Activated T-cell treated with anti-CD3 and anti-CD28 coated beads, Interleukin-2, amount 50 U/mL, for 4 hours (primary cell): ENCODE measurements around the gene SF3B6. TPM values are rescaled to one million over a fixed set of nuclear protein-coding genes. Genes with fewer than 3 reads are reported as not detected.

ENCODE experiments used
- ATAC-seq, 2 donors: fragments of 200-7000 bp; cut with Tn5 transposase; one replicate each; pipeline ENCODE4 v1.10.0; 2021
- DNase-seq: peaks from one replicate; pipeline ENCODE4 v3.0.0-alpha.2; 2020
- H3K27me3 Mint-ChIP-seq: one replicate; pipeline ENCODE4 v1.8.0; 2021; ENCODE audit warnings: low read depth, mixed read lengths
- H3K36me3 Mint-ChIP-seq: one replicate; pipeline ENCODE4 v1.8.0; 2022; ENCODE audit warnings: mixed read lengths; ENCODE audit not compliant: insufficient read depth
- H3K4me1 Mint-ChIP-seq: one replicate; pipeline ENCODE4 v1.8.0; 2021; ENCODE audit warnings: low read depth, mixed read lengths
- H3K4me3 Mint-ChIP-seq: one replicate; pipeline ENCODE4 v1.8.0; 2021; ENCODE audit warnings: mild to moderate bottlenecking, moderate library complexity, mixed read lengths
- H3K9me3 Mint-ChIP-seq: one replicate; pipeline ENCODE4 v1.8.0; 2021; ENCODE audit warnings: mixed read lengths
- total RNA-seq, 3 donors: library from RNA; stranded (reverse); gene quantifications; one replicate each; pipeline ENCODE4 v1.2.1, GENCODE V29; 2021

SF3B6 gene
- total RNA-seq, 3 donors from 2014 or later: 146 to 159 (median 147) TPM

DNA sequence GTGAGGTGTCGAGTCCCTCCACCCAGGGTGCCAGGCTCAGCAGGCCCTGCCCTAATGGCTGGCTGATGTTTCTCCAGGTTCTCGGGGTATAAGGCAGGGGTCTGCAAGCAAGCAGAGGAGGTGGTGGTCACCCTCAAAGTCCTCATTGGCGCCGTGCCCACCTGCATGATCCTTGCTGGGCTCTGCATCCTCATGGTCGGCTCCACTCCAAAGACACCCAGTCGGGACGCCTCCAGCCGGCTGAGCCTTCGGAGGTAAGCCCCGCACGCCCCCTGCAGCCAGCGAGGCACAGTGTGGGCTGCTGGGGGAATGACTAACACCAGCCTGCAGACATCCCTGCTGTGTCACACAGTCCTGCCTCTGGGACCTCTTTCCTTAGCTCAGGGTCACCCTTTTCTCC is 52.1 kb downstream of the SF3B6 start:
- peaks cover 30% of the 10 kb centered on the region for H3K36me3 Mint-ChIP-seq

DNA sequence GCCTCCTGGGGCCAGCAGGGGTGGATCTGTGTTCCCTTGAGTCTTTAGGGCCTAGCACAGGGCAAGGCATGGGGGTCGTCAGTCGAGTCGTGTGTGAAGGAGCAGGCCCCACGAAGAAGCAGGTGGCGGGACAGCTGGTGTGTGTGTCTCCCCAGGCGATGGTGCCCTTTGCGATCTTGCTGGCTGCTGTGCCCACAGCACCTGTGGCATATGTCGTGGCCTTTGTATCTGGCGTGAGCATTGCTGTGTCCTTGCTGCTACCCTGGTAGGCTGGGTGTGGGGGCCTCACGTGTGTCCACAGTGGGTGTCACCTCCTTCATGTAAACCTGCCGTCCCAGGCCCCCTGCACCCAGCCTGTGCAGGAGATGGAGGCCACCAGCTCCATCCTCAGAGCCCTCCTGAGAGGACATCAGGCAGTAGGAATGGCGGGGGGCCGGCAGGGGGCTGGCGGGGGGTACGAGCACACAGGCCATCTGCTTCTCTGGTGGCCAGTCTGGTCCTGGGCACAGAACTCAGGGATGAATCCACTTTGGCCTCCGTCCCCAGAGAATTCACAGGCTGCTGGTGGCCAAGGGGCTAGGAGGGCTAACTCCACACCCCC is 53.1 kb downstream of the SF3B6 start:
- Mint-ChIP-seq H3K4me1 (no peaks in the 10 kb centered on the region), H3K36me3 (peaks cover 24% of the 10 kb centered on the region), H3K4me3 (no peak overlapping the region), H3K9me3 (no peaks in the 10 kb centered on the region), H3K27me3 (no peaks in the 10 kb centered on the region)
- ATAC-seq (no peak), DNase-seq (no peak)

More for the DNA sequence above, 52.1 kb downstream of the SF3B6 start:
- Mint-ChIP-seq H3K9me3 (no peaks in the 10 kb centered on the region), H3K4me1 (no peaks in the 10 kb centered on the region), H3K27me3 (no peaks in the 10 kb centered on the region), H3K4me3 (no peak overlapping the region)
- no peak for ATAC-seq
- no peak for DNase-seq

GRCh38 chr2:24022324-24022974 is 53.7 kb downstream of the SF3B6 start:
- ATAC-seq (no peak), DNase-seq (no peak)
- no peaks in the 10 kb centered on the region for H3K27me3 Mint-ChIP-seq
- no peak overlapping the region for H3K4me3 Mint-ChIP-seq
- H3K36me3 Mint-ChIP-seq: peaks cover 22% of the 10 kb centered on the region
- no peaks in the 10 kb centered on the region for H3K9me3 Mint-ChIP-seq
- no peaks in the 10 kb centered on the region for H3K4me1 Mint-ChIP-seq

- no peak overlapping the region for H3K4me3 Mint-ChIP-seq
- ATAC-seq (peak; percentile 46), DNase-seq (no peak)
- H3K9me3 Mint-ChIP-seq: no peaks in the 10 kb centered on the region
- H3K27me3 Mint-ChIP-seq: no peaks in the 10 kb centered on the region
- H3K36me3 Mint-ChIP-seq: peaks cover 16% of the 10 kb centered on the region
- H3K4me1 Mint-ChIP-seq: no peaks in the 10 kb centered on the region
These were observed 54.8 kb downstream of the SF3B6 start for GRCh38 chr2:24021122-24021998.

DNA sequence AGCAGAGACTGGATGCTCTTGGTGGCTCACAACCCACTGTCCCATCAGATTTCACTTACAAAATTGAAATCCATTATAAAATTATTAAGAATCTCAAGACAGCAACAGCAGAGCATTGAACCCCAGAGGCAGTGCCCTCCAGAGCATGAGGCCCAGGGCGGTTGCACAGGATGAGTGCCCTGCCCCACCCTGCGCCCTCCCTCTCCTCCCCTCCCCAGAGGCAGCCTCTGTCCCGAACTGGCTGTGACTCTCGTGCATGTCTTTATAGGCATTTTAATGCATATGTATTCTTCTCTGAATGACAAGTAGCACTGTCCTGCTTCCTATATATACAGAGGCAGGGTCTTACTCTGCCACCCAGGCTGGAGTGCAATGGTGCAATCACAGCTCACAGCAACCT is 55.9 kb downstream of the SF3B6 start:
- DNase-seq (no peak), ATAC-seq (no peak)
- Mint-ChIP-seq H3K9me3 (no peaks in the 10 kb centered on the region), H3K4me3 (no peak overlapping the region), H3K36me3 (peaks cover 11% of the 10 kb centered on the region), H3K4me1 (no peaks in the 10 kb centered on the region), H3K27me3 (no peaks in the 10 kb centered on the region)

DNA sequence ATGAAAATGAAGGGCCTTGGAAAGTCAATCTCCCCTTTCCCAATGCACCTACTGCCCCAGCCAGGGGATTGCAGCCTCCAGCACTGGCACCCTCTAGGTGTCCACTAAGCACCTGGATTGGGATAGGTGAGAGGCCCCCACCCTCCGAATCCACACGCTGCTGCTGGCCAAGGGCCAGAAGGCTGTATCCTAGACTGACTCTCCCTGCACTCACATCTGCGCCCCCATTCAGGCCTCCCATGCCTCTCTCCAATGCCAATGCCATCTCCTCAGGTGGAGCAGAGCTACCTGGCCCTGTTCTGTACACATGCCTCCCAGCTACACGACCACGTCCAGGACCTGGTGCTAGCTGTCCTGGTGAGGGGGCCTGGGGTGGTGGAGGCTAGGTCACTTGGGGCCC is 56.4 kb downstream of the SF3B6 start:
- ATAC-seq: peak in 1 of 2 donors; percentile 20
- Mint-ChIP-seq H3K4me3 (no peak overlapping the region), H3K27me3 (no peaks in the 10 kb centered on the region)

DNA sequence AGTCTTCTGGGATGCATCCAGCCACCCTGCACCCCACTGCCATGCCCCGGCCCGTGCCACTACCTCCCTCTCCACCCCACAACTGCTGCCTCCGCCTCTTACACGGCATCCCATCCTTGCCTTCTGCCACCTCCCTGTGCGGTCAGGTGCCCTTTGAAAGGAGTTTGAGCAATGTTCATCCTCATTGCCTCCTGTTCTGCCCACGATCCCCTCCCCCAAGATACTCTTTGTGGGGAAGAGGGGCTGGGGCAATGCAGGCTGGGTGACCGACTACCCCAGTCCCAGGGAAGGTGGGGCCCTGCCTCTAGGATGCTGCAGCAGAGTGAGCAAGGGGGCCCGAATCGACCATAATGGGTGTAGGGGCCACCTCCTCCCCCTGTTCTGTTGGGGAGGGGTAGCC is 57.9 kb downstream of the SF3B6 start:
- no peaks in the 10 kb centered on the region for H3K4me1 Mint-ChIP-seq
- no peak for ATAC-seq
- H3K36me3 Mint-ChIP-seq: peaks cover 6% of the 10 kb centered on the region
- DNase-seq: no peak
- peaks cover 8% of the 10 kb centered on the region for H3K27me3 Mint-ChIP-seq
- no peak overlapping the region for H3K4me3 Mint-ChIP-seq
- no peaks in the 10 kb centered on the region for H3K9me3 Mint-ChIP-seq

More for the DNA sequence above, 56.4 kb downstream of the SF3B6 start:
- Mint-ChIP-seq H3K36me3 (peaks cover 11% of the 10 kb centered on the region), H3K4me1 (no peaks in the 10 kb centered on the region), H3K9me3 (no peaks in the 10 kb centered on the region)
- DNase-seq: no peak

DNA sequence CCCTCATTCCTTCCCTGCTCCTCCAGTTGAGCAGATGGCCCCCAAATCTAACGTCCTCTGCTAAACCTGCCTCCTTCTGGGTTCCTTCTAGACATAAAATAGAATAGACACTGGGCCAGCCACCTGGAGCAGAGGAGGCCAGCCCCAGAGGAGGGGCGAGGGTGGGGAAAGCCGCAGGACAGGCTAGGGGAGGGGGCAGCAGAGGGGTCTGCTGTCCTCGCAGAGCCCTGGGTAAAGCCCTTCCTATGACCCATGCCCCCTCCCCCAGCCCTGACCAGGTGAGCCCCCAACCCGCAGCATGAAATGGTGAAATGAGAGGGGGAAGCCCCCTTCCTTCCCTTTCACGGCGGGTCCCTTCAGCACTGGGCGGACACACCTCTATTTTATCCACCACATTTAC is 58.4 kb downstream of the SF3B6 start:
- Mint-ChIP-seq H3K4me1 (no peaks in the 10 kb centered on the region), H3K36me3 (peaks cover 1% of the 10 kb centered on the region), H3K4me3 (no peak overlapping the region), H3K27me3 (peaks cover 8% of the 10 kb centered on the region), H3K9me3 (no peaks in the 10 kb centered on the region)
- no peak for ATAC-seq
- DNase-seq: no peak

Other genes starting within 250 kb of the SF3B6 start
- 10 to 100 TPM; 12.5 to 15.4 (median 13.2) TPM for gene ATAD2B, start 149.2 kb downstream of the SF3B6 start, total RNA-seq
- gene UBXN2A, start 135.9 kb downstream of the SF3B6 start, total RNA-seq: 10 to 100 TPM in 1 of 3 donors, 1 to 10 TPM in 2; 9.8 to 11.0 (median 9.9) TPM
- under 1 TPM in 1 of 3 donors, not detected in 2; 0.13 TPM for gene MFSD2B, start 66.2 kb downstream of the SF3B6 start, total RNA-seq
- gene WDCP, start 28.9 kb downstream of the SF3B6 start, total RNA-seq: 10 to 100 TPM; 22.5 to 26.9 (median 25.5) TPM
- gene FKBP1B, start 26.6 kb downstream of the SF3B6 start, total RNA-seq: under 1 TPM; 0.40 to 0.65 (median 0.63) TPM
- 1 to 10 TPM in 1 of 3 donors, under 1 TPM in 2; 0.45 to 1.1 (median 0.56) TPM for gene TP53I3, start 8.5 kb upstream of the SF3B6 start, total RNA-seq
- not detected for gene PFN4, start 47.0 kb upstream of the SF3B6 start, total RNA-seq
- gene FAM228B, start 47.1 kb upstream of the SF3B6 start, total RNA-seq: 1 to 10 TPM; 2.4 to 3.1 (median 2.9) TPM
- gene FAM228A, start 98.7 kb upstream of the SF3B6 start, total RNA-seq: not detected